ENCODE data around the gene U2AF2.

DNA sequence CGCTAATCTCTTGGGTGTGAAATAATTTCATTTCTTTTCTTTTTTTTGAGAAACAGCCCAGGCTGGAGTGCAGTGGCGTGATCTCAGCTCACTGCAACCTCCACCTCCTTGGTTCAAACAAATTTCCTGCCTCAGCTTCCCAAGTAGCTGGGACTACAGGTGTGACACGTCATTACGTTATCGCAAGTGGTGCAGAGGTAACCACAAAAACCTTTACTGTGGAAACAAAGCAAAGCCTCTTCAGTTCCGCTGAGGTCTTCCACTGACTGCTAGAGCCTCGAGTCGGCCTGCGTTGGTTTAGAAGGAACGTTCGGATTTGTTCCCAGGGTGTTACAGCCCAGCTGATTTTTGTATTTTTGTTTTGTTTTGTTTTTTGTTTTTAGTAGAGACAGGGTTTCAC lies 28.5 kb upstream of the U2AF2 start:
- TF ChIP-seq, protein P1, sequence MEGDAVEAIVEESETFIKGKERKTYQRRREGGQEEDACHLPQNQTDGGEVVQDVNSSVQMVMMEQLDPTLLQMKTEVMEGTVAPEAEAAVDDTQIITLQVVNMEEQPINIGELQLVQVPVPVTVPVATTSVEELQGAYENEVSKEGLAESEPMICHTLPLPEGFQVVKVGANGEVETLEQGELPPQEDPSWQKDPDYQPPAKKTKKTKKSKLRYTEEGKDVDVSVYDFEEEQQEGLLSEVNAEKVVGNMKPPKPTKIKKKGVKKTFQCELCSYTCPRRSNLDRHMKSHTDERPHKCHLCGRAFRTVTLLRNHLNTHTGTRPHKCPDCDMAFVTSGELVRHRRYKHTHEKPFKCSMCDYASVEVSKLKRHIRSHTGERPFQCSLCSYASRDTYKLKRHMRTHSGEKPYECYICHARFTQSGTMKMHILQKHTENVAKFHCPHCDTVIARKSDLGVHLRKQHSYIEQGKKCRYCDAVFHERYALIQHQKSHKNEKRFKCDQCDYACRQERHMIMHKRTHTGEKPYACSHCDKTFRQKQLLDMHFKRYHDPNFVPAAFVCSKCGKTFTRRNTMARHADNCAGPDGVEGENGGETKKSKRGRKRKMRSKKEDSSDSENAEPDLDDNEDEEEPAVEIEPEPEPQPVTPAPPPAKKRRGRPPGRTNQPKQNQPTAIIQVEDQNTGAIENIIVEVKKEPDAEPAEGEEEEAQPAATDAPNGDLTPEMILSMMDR (optimal IDR thresholded peaks at IDR 0.05 in 1 of 3, IDR thresholded peaks at IDR 0.05 in 1 of 3, conservative IDR thresholded peaks at IDR 0.05 in 1 of 3; ENCODE audit: extremely low read depth in 1 of 3, insufficient read depth in 2 of 3, low read length in 3 of 3), result no peak
- no peak for TF ChIP-seq EZH2 (IDR thresholded peaks at IDR 0.05; ENCODE audit: low read length)

Measured in keratinocyte (primary cell).